HEK293T (cell line): ENCODE data around the gene SCN8A.

Experiments used
- BHLHE40 ChIP-seq: fragments of 450-650 bp; IDR thresholded peaks from 2 replicates; pipeline ENCODE4 v1.6.1; 2016; ENCODE audit warnings: mild to moderate bottlenecking, moderate library complexity, borderline replicate concordance
- CTBP1 ChIP-seq: fragments of 450-650 bp; IDR thresholded peaks from 2 replicates; pipeline ENCODE4 v1.6.1; 2016; ENCODE audit warnings: borderline replicate concordance
- ELF4 ChIP-seq: fragments of 450-650 bp; IDR thresholded peaks from 2 replicates; pipeline ENCODE4 v1.6.1; 2017; ENCODE audit warnings: antibody characterized with exemption
- FOXA1 ChIP-seq: fragments of 450-650 bp; IDR thresholded peaks from 2 replicates; pipeline ENCODE4 v1.6.1; 2016; ENCODE audit warnings: mild to moderate bottlenecking
- FOXK2 ChIP-seq: fragments of 450-650 bp; IDR thresholded peaks from 2 replicates; pipeline ENCODE4 v1.6.1; 2016; ENCODE audit warnings: mild to moderate bottlenecking
- FOXM1 ChIP-seq: fragments of 450-650 bp; IDR thresholded peaks from 2 replicates; pipeline ENCODE4 v1.6.1; 2017; ENCODE audit warnings: mild to moderate bottlenecking, borderline replicate concordance
- HDGF ChIP-seq: fragments of 450-650 bp; IDR thresholded peaks from 2 replicates; pipeline ENCODE4 v1.6.1; 2017; ENCODE audit warnings: antibody characterized with exemption, borderline replicate concordance
- L3MBTL2 ChIP-seq: fragments of 450-650 bp; conservative IDR thresholded peaks from 2 replicates; pipeline ENCODE4 v1.6.1; 2016; ENCODE audit warnings: mild to moderate bottlenecking
- LEF1 ChIP-seq: fragments of 450-650 bp; IDR thresholded peaks from 2 replicates; pipeline ENCODE4 v1.6.1; 2017; ENCODE audit warnings: mild to moderate bottlenecking, borderline replicate concordance
- PKNOX1 ChIP-seq: fragments of 450-650 bp; IDR thresholded peaks from 2 replicates; pipeline ENCODE4 v1.6.1; 2016
- SP1 ChIP-seq: fragments of 450-650 bp; IDR thresholded peaks from 2 replicates; pipeline ENCODE4 v1.6.1; 2017
- SUZ12 ChIP-seq: fragments of 450-650 bp; IDR thresholded peaks from 2 replicates; pipeline ENCODE4 v1.6.1; 2016; ENCODE audit warnings: mild to moderate bottlenecking
- TARDBP ChIP-seq: fragments of 450-650 bp; IDR thresholded peaks from 2 replicates; pipeline ENCODE4 v1.6.1; 2016
- ZNF384 ChIP-seq: fragments of 450-650 bp; IDR thresholded peaks from 2 replicates; pipeline ENCODE4 v1.6.1; 2016

- no peak for TF ChIP-seq TARDBP
- no peak for TF ChIP-seq BHLHE40
- TF ChIP-seq FOXA1: no peak
- no peak for TF ChIP-seq HDGF
- TF ChIP-seq SP1: no peak
- no peak for TF ChIP-seq ZNF384
- TF ChIP-seq FOXK2: no peak
- no peak for TF ChIP-seq SUZ12
- TF ChIP-seq CTBP1: no peak
- no peak for TF ChIP-seq FOXM1
- TF ChIP-seq L3MBTL2: no peak
- no peak for TF ChIP-seq ELF4
- no peak for TF ChIP-seq PKNOX1
- no peak for TF ChIP-seq LEF1
These were observed 39.3 kb downstream of the SCN8A start for GRCh38 chr12:51630256-51630880.
